ENCODE measurements around the gene BID. TPM values are rescaled to one million over a fixed set of nuclear protein-coding genes. Genes with fewer than 3 reads are reported as not detected.

Gene BID
- total RNA-seq, 1 experiment from 2014 or later: 32.5 TPM

DNA sequence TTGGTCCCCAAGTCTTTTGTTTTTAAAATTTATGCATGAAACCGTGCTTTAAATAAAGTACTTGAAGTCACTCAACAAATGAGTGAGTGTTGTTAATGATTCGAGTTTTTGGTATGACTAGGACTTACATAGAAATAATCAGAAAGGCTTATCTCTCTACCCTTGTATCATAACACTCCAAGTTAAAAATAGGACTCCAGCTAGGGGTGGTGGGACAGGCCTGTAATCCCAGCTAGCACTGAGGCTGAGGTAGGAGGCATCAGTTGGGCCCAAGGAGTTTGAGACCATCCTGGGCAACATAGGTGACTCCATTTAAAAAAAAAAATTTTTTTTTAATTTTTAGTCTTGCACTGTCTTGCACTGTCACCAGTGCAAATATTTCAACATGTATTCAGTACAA lies 80.1 kb downstream of the BID start (continued):
- TF ChIP-seq SMAD3 (CRISPR knock-in tag; IDR thresholded peaks at IDR 0.05; ENCODE audit: borderline replicate concordance) (no peak), ZBTB21 (CRISPR knock-in tag; IDR thresholded peaks at IDR 0.05; ENCODE audit: borderline replicate concordance) (no peak), ZNF396 (CRISPR knock-in tag; IDR thresholded peaks at IDR 0.05; ENCODE audit: borderline replicate concordance) (no peak), TCF7 (CRISPR knock-in tag; IDR thresholded peaks at IDR 0.05; ENCODE audit: low read depth) (no peak), FOXJ3 (CRISPR knock-in tag; IDR thresholded peaks at IDR 0.05; ENCODE audit: borderline replicate concordance) (no peak)
- TF ChIP-seq, protein P1, sequence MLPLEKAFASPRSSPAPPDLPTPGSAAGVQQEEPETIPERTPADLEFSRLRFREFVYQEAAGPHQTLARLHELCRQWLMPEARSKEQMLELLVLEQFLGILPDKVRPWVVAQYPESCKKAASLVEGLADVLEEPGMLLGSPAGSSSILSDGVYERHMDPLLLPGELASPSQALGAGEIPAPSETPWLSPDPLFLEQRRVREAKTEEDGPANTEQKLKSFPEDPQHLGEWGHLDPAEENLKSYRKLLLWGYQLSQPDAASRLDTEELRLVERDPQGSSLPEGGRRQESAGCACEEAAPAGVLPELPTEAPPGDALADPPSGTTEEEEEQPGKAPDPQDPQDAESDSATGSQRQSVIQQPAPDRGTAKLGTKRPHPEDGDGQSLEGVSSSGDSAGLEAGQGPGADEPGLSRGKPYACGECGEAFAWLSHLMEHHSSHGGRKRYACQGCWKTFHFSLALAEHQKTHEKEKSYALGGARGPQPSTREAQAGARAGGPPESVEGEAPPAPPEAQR (CRISPR knock-in tag; IDR thresholded peaks at IDR 0.05): no peak

GRCh38 chr22:17692841-17693240 lies 81.4 kb downstream of the BID start:
- H3K4me3 Mint-ChIP-seq: no peak overlapping the region
- CTCF ChIA-PET: no interaction called here

DNA sequence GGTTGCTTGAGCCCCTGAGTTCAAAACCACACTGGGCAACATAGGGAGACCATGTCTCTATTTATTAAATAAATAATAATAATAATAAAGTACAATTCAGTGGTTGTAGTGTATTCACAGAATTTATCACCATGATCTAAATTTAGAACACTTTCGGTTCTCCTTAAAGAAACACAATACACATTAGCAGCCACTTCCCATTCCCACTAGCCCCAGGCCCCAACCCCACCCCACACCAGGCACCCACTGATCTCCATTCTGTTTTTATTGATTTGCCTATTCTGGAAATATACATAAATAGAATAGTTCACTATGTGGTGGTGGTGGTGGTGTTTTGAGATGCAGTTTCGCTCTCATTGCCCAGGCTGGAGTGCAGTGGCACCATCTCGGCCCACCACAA lies 90.0 kb downstream of the BID start:
- H3K36me3 Mint-ChIP-seq: peaks cover 5% of the 10 kb centered on the region; the same call in 1 of the 2 replicates

More at GRCh38 chr22:17692841-17693240, 81.4 kb downstream of the BID start:
- POLR2A ChIA-PET: no interaction called here
- TF ChIP-seq, protein P2, sequence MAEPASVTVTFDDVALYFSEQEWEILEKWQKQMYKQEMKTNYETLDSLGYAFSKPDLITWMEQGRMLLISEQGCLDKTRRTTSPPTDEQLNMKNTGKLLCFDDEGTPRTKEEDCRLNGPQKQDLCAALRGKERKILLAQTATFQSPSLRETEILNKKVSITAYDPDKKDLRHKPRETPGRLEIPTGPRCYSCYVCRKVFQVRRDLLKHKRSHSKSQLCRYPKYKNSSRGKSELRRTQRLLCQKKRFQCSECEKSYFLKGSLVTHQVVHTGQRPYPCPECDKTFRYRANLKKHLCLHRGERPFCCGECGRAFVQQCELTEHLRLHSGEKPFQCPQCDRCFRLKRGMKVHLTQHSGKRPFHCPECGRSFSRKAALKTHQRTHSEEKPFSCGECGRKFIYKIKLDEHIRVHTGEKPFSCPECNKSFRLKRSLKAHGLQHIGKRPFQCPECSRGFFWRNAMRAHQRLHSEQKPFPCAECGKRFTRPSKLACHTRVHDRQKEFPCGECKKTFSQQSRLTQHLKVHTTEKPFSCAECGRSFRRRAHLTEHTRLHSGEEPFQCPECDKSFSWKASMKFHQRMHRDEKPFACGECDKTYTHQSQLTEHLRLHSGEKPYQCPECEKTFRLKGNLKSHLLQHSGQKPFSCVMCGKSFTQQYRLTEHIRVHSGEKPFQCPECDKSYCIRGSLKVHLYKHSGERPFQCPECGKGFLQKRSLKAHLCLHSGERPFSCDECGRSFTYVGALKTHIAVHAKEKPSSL (CRISPR knock-in tag; conservative IDR thresholded peaks at IDR 0.05): no peak
- TF ChIP-seq FOXP1 (CRISPR knock-in tag; IDR thresholded peaks at IDR 0.05; ENCODE audit: borderline replicate concordance): no peak
- no peak for TF ChIP-seq CTCF (IDR thresholded peaks at IDR 0.05)
- TF ChIP-seq SMAD4 (CRISPR knock-in tag; IDR thresholded peaks at IDR 0.05): no peak
- Mint-ChIP-seq H3K27ac (no peak overlapping the region), H3K4me1 (no peaks in the 10 kb centered on the region), H3K27me3 (ENCODE audit: low read depth) (no peaks in the 10 kb centered on the region), H3K36me3 (peaks cover 2% of the 10 kb centered on the region), H3K9me3 (no peaks in the 10 kb centered on the region)
- no peak for DNase-seq (ENCODE audit: low spot score)
- no peak for ATAC-seq

More for the DNA sequence above, 90.0 kb downstream of the BID start:
- DNase-seq (ENCODE audit: low spot score) (no peak), ATAC-seq (no peak)
- Mint-ChIP-seq H3K4me1 (peaks cover 5% of the 10 kb centered on the region), H3K4me3 (no peak overlapping the region), H3K27ac (no peak overlapping the region), H3K9me3 (no peaks in the 10 kb centered on the region), H3K27me3 (ENCODE audit: low read depth) (no peaks in the 10 kb centered on the region)
- POLR2A ChIA-PET: no interaction called here
- CTCF ChIA-PET: no interaction called here
- TF ChIP-seq NFE2L1 (CRISPR knock-in tag; IDR thresholded peaks at IDR 0.05): no peak
- no peak for TF ChIP-seq CREM (CRISPR knock-in tag; IDR thresholded peaks at IDR 0.05)
- no peak for TF ChIP-seq JAZF1 (CRISPR knock-in tag; IDR thresholded peaks at IDR 0.05)

Small RNA genes within 50 kb of the gene (microRNA-seq; reads per million reads assigned to microRNA genes)
- not detected for gene MIR3198-1 (ENCODE audit: borderline number of aligned reads)

Other genes with a start within 250 kb of the BID start
- gene SLC25A18, start 211.0 kb downstream of the BID start, total RNA-seq (2021): 0.69 to 2.1 TPM (median 1.0 TPM) in 3 replicates
- gene ATP6V1E1, start 145.7 kb downstream of the BID start, total RNA-seq (2021): 81.1 to 88.1 TPM (median 82.3 TPM) in 3 replicates
- gene BCL2L13, start 135.7 kb downstream of the BID start, total RNA-seq (2021): 34.6 to 38.1 TPM (median 36.4 TPM) in 3 replicates

All from WTC11 (cell line).